T-helper 9 cell (primary cell): ENCODE data around the gene ABCC1.
"Not testable (repeated sequence)": the region's sequence is repeated elsewhere in the genome, so short reads cannot be mapped to it uniquely, and the experiment has no call there.

Source experiments
- DNase-seq: peaks from one replicate; pipeline ENCODE4 v3.0.0-alpha.2; 2020

The ABCC1 gene

DNA sequence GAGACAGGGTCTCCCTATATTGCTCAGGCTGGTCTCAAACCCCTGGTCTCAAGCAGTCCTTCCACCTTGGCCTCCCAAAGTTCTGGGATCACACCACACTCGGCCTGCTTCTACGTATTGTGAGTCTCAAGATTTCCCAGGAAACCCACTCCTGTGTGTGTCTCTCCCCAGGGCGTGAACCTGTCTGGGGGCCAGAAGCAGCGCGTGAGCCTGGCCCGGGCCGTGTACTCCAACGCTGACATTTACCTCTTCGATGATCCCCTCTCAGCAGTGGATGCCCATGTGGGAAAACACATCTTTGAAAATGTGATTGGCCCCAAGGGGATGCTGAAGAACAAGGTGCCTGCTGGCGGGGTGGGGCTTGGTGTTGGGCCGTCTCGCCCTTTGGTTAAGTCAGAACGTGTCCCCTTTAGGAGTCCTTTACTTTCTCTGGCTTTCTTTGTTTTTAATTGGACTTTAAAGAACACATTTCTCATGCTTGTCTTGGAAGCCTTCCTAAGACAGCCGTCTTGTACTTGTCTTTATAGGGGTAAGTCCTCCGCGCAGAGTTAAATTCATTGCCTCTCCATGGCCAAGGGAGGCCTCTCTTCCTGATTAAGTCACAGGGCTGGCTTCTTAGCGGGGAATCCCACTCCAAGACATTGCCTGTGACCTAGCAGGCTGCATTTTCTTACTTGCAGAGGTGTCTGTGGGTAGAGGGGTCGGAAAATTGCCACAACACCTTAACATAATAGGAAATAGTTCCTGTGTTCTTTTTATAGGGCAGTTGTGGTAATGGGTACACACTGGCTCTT, 137.4 kb downstream of the ABCC1 start:
- DNase-seq, result no peak

DNA sequence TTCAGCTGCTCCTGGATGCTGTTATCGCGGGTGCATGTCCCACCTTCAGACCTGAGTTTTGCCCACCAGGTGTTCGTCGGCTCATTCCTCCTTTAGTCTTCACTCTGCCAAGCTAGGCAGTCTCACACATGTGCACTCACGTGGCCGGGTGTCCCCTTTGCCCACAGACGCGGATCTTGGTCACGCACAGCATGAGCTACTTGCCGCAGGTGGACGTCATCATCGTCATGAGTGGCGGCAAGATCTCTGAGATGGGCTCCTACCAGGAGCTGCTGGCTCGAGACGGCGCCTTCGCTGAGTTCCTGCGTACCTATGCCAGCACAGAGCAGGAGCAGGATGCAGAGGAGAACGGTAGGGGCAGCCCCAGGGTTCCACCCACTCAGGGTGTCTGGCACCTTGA, 140.8 kb downstream of the ABCC1 start:
- DNase-seq, result no peak

DNA sequence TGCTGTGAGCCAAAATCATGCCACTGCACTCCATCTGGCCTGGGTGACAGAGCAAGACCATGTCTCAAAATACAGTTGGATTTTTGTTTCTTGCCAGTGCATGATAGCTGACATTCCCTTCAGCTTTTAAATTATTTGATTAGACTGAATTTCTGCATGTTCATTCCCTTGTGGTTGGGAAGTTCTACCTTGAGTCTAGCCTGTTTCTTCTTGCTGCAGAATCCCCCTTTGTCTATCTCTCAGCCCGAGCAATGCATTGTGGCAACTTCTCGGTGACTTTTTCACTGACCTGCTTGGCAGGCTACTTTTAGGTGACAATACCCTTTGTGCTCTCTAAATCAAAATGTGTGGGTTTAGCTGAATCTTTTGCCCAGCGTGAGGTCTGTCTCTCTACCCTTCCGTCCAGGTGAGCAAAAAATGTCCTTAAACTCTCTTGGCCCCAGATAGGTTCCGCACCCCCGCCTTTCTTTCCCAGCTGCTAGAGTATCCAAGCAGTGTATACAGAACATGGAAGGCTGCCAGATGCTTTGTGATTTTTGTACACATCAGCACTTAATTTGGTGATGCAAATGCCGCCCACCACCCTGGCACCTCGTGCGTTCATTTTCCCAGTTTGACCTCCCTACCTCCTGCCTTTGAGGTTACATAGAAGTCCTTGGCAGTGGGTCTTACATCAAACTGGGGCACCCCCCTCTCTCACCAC, 143.7 kb downstream of the ABCC1 start:
- no peak for DNase-seq

DNA sequence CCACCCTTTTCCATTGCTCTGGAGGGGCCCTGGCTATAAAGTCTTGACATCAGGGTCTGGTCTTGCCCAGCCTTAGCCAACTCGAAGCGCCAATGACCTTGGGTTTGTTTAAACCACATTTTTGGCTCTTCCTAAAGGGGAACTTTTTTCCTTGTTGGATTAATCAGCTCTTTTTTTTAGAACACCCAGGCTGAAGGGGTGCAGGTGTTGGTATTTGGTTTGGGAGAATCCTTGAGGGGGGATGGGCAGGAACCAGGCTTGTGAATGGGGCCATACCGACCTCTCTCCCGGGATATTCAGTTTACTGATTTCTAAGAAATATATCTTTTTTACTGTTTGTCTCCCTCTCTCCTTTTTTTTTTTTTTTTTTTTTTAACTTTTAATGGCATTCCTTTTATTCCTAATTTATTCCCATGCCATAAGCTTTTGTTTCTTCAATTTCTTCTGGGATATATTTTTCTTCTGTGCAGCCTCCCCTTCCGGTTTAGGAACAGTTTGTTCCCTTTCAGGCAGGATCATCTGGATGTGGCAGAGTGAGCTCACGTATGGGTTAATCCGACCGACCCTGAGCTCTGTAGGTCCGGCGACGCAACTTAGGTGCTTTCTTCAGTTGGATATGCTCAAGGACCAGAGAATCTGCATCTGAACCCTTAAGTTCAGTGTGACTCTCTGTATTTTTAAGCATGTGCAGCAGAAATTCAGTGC, 144.4 kb downstream of the ABCC1 start:
- DNase-seq, result no peak

DNA sequence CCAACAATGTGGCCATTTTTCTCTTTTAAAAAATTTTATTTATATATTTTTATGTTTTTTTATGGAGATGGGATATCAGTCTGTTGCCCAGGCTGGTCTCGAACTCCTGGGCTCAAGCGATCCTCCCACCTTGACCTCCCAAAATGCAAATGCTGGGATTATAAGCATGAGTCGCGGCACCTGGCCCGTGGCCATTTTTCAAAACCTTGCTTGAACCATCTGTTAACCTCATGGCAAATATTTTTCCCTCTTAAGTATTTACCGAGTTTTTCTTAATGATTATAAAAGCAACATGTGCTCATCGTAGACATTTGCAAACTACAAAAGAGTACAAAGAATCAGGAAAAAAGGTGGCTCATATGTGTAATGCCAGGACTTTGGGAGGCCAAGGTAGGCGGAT, 146.2 kb downstream of the ABCC1 start:
- DNase-seq, result no peak

DNA sequence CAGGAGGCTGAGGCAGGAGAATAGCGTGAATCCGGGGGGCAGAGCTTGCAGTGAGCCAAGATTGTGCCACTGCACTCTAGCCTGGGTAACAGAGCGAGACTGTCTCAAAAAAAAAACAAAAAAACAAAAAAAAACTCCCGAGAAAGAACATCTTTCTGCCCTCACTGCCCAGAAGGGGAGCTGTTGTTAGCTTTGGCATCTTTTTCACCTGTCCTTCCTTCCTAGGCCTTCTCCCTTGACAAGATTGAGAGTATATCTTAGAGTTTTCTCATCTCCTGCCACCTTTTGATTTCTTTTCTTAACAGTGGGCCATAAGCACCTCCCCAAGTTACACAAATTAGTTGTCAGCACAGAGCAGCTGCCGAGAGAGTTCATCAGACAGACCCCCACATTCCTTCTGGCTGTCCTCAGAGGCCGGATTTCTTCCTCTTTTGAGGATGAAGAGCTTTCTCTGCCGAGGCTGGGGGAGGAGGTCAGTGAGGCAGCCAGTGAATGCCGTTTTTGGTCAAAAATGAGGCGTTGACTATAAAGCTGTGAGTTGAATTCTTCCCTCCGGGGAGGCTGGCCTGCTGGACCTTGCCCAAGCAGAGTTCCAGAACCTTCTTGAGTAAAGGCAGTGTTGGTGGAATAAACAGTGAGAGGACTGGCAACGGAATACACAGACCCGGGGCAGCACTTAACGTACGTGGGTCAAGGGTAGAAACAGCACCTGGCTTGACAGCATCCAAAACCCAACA, 146.9 kb downstream of the ABCC1 start:
- DNase-seq, result no peak

DNA sequence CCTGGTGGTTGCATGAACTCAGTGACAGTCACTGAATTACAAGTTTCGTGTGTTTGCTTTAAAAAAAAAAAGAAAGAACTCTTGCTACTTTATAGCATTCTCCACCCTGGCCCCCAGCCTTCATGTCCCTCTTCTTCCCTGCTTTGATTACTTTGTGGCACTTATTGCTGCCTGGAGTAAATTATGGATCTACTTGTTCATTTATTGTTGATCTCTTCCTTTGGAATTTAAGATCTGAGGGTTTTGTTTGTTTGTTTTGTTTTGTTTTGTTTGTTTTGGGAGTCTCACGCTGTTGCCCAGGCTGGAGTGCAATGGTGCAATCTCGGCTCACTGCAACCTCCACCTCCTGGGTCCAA, 147.4 kb downstream of the ABCC1 start:
- DNase-seq, result no peak

DNA sequence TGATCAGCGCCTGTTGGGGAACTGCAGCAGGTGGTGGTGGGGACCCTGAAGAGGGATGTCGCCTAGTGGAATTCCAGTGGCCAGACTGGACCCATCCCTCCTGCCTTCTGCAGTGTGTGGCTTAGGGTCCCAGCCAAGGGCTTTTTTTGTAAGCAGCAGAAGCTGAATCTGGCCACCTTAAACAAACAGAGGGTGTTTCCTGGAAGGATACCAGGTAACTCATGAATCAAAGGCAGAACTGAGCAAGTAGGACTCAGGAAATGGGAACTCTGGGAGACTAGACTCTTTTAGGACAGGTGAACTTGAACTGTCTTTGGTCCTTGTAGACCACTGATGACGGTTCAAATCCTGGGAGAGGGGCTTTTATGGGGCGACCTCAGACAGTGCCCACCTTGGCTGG, 149.9 kb downstream of the ABCC1 start:
- no peak for DNase-seq

DNA sequence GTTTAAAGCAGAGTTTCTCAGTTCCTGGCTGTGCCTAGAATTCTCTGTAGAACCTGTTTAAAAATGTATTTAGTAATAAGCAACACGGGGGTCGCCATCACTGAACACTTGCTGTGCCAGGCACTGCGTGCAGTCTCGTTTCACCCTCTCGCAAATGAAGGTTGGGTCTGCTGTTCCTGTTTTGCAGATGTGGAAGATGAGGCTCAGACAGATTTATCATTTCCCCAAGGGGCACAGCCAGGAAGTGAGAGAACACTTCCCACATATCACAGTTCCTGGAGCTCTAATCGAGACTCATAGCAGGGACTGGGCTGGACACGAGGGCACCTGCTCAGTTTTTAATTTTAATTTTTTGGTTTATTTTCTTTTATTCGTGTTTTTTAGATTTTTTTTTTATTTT, 151.2 kb downstream of the ABCC1 start:
- DNase-seq, result no peak

DNA sequence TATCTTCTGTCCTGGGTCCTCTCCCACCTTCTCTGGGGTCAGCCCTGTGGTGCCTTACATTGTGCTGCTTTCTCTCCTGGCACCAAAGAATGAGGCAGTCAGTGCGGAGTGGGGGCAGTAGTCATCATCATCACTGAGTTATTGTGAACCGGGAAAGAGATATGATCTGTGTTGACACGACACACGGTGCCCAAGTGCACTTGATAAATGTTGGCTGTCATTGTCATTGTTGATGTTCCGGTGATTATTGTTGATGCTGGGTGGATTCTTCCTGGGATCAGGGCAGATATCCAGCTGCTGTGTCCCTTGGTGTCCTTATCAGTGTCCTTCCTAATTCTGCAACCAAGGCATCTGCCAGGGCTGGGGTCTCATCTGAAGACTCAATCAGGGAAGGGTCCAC, 152.2 kb downstream of the ABCC1 start:
- no peak for DNase-seq

DNA sequence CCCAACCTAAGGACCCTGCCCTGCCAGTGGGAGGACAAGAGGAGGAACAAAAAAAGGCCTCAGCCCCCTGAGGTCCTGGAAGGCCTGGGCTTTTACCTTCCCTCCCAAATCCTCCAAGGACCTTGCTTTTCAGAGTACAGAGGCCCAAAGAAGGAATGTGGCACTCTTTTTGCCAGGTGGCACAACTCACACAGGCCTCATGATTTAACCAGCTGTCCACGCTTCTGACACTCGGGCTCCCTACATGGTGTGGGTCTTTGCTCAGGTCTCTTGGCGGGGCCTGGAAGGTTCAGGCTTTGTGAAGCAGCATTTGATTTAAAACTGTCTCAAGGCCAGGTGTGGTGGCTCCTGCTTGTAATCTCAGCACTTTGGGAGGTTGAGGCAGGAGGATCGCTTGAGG, 153.3 kb downstream of the ABCC1 start:
- DNase-seq, result no peak

DNA sequence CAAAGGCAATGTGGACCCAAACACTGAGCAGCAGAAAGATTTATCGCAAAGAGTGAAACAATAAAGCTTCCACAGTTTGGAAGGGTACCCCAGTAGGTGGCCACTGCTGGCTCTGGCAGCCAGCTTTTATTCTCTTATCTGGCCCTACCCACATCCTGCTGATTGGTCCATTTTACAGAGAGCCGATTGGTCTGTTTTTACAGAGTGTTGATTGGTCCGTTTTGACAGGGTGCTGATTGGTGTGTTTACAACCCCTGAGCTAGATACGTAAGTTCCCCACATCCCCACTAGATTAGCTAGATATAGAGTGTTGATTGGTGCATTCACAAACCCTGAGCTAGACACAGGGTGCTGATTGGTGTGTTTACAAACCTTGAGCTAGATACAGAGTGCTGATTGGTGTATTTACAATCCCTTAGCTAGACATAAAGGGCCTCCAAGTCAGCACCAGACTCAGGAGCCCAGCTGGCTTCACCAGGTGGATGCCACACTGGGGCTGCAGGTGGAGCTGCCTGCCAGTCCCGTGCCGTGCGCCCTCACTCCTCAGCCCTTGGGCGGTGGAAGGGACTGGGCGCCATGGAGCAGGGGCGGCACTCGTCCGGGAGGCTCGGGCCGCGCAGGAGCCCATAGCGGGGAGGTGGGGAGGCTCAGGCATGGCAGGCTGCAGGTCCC, 154.9 kb downstream of the ABCC1 start:
- not testable (repeated sequence) for DNase-seq

DNA sequence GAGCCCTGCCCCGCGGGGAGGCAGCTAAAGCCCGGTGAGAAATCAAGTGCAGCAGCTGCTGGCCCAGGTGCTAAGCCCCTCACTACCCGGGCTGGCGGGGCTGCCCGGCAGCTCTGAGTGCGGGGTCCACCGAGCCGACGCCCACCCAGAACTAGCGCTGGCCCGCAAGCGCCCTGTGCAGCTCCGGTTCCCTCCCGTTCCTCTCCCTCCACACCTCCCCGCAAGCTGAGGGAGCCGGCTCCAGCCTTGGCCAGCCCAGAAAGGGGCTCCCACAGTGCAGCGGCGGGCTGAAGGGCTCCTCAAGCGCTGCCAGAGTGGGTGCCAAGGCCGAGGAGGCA, 155.4 kb downstream of the ABCC1 start:
- DNase-seq, result not testable (repeated sequence)

DNA sequence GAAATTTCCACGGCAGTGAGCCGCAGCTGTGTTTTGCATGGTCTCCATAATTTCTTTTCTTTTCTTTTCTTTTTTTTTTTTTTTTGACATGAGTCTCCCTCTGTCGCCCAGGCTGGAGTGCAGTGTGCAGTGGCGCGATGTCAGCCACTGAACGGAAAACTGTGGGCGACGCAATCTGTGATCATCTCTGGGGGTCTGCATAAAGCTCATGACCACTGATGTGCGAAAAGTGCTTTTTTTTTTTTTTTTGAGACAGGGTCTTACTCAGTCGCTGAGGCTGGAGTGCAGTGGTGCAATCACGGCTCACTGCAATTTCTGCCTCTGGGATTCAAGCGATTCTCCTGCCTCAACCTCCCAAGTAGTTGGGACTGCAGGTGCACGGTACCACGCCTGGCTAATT, 156.2 kb downstream of the ABCC1 start:
- DNase-seq, result no peak

DNA sequence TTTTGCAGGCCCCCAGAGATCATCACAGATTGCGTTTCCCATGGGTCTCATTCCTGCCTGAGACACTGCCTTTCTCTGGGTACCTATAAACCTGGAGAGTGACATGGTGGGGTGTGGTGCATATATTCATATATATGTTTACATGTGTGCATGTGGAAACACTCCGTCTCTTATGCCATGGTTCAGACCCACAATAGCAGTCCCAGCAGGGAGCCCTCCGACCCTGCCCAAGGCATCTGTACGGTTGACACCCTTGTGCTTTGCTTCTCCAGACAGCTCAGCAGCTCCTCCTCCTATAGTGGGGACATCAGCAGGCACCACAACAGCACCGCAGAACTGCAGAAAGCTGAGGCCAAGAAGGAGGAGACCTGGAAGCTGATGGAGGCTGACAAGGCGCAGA, 157.1 kb downstream of the ABCC1 start:
- no peak for DNase-seq

DNA sequence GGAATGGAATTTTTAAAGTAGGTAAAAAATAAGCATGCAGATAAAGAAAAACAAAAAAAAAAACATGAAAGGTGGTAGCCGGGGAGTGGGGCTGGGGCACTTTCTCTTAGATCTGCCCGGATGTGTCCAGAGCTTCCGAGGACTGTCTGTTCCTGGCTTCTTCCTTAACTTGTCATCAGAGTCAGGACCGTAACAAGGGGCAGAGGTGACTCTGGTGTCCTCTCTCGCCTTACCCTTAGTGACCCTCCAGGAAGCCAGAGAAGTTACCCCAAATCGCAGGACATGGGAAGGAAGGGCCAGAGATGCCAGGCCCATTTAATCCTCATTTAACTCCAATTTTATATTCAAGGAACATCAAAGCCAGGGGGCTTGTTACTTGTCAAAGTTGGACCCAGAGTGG, 158.4 kb downstream of the ABCC1 start:
- DNase-seq, result no peak

DNA sequence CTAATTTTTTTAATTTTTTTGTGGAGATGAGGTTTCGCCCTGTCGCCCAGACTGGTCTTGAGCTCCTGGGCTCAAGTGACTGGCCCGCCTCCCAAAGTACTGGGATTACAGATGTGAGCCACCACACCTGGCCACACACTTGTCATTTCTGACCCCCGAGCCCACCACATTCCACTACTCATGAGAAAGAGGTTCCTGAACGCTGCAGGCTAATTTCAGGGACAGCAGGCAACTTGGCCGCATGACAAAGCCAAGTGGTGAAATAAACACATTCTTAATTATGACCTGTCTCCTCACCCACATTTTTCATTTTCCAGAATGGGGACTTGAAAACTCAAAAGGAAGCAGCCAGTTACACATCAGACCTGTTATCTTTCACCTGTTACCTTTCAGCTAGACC, 159.3 kb downstream of the ABCC1 start:
- no peak for DNase-seq

DNA sequence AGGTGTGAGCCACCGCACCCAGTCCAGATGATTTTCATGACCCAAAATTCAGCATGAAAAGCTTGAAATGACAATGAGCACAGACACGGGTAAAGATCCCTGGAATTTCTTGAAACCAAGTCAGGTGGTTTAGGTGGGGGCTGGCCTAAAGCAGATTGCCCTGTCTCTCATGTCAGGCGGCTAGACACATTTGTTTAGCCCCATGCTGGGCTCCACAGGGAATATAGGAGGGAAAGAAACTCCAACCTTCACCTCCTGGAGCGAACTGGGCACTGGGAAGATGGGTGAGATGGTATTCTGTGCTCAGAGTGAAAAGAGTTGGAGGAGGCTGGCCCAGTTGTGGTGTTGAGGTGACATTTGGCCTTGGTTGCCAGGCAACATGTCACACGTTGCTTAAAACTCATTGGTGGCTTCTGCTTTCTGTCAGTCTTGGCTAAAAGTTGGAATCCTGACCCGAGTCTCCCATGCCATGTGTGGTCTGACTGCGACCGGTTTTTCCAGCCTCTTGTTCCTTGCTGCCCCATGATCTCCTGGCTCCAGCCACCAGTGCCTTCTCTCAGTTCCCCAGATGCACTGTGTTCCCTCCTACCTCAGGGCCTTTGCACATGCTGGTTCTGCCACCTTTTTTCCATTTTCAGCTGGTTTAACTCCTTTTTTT, 160.2 kb downstream of the ABCC1 start:
- no peak for DNase-seq

DNA sequence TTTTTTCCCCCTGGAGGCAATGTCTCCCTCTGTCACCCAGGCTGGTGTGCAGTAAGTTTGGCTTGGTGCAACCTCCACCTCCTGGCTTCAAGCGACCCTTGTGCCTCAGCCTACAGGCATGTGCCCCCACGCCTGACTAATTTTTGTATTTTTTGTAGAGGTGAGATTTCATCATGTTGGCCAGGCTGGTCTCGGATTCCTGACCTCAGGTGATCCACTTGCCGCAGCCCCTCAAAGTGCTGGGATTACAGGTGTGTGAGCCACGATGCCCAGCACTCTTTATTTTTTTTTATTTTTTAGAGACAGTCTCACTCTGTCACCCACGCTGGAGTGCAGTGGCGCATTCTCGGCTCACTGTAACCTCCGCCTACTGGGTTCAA, 160.7 kb downstream of the ABCC1 start:
- no peak for DNase-seq

DNA sequence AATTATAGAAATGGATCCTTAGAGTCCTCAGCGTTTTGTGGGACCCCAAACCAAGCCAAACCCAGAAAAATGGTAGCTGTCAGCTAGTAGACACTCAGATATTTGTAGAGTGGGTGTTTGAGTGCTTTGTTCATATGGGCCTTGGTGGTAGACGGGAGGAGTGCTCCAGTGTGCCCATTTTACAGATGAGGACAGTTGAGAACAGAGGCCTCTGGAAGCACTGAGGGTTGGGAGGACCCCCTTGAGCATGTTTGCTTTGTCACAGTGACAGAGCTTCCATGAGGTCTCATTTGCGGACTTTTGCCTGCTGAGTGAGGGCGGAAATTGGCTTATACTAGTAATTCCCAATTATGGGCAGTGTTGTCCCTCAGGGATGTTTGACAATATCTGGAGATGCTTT, 162.2 kb downstream of the ABCC1 start:
- DNase-seq, result no peak

DNA sequence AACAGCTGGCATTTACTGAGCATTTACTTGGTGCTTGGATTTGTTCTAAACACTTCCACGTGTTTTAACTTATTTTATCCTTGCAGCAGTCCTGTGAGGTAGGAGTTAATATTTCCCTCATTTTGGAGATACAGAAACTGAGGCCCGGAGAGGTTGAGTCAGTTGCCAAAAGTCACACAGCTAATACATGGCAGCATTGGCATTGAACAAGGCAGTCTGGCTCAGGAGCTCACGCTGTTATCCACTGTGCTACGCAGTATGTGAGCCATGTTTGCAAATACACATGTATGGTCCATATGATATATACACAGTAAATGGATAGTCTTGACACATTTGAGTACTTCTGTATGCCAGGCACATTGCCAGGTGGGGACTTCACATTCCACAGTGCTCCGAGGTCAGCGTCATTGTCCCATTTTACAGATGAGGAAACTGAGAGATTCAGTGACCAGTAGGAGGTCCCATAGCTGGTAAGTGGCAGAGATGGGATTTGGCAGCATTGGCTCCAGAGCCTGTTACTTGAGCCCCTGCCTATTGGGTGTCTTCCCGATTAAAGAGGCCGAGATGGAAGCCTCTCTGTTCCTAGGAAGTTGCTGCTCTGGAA, 163.1 kb downstream of the ABCC1 start:
- DNase-seq, result no peak

DNA sequence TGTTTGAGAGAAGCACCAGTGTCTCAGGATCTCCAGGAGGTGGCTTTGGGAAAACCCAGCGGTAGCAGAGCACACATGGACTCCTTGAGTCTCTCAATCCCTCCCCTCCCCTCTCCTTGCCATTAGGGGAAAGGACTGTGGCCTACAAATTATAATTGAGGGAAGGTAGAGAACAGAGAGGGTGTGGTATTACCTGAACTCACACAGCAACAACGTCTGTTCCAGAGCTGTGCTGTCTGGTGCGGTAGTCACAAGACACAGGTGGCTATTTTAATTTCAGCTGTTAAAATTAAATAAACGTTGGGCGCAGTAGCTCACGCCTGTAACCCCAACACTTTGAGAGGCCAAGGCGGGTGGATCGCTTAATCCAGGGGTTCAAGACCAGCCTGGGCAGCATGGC, 163.7 kb downstream of the ABCC1 start:
- no peak for DNase-seq
